ENCODE results near the gene MOB1B. TPM values are rescaled to one million over a fixed set of nuclear protein-coding genes. Genes with fewer than 3 reads are reported as not detected.

Gene MOB1B
- total and polyA plus RNA-seq, 2 of the 13 experiments (the other 11 are each of a cell fraction or from before 2014, with no cell fraction given), result 3.9 to 4.0 TPM

DNA sequence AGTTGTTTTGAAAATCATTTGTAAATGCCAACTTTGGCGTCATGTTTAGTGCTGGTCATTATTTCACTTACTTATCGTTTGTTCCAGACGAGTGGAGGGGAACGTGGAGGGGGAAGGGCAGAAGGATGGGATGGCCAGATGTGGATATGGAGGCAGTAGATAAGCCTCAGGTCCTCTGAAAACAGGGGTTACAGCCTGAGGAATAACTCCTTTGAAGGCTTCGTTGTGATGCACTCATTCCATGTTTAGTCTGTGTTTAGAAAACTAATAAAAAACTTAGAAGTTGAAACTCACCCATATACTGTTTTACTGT lies 1.1 kb downstream of the MOB1B start (continued):
- TF ChIP-seq ZBTB40 (IDR thresholded peaks at IDR 0.05) (no peak), ZBTB40 (CRISPR knock-in tag; IDR thresholded peaks at IDR 0.05) (no peak), ZNF441 (CRISPR knock-in tag; IDR thresholded peaks at IDR 0.05; ENCODE audit: borderline replicate concordance) (no peak), STAT5B (CRISPR knock-in tag; IDR thresholded peaks at IDR 0.05) (no peak), MEIS2 (CRISPR knock-in tag; IDR thresholded peaks at IDR 0.05) (no peak)
